ENCODE data around the gene KYNU.

- no peak for TF ChIP-seq POLR2A (IDR thresholded peaks at IDR 0.05)
- no peak for TF ChIP-seq CTCF (IDR thresholded peaks at IDR 0.05)
- no peak for TF ChIP-seq EP300 (IDR thresholded peaks at IDR 0.05)
These were observed 37.0 kb upstream of the KYNU start for GRCh38 chr2:142840436-142840835.

Measured in tibial nerve (tissue), 4 donors.